GM12891 (cell line): Measurements from ENCODE around the gene ZNF81.

Source experiments
- POLR2A ChIP-seq: IDR thresholded peaks from 2 replicates; pipeline ENCODE4 v1.6.1; 2011; ENCODE audit warnings: low read depth, low read length, control low read depth
- POLR2AphosphoS5 ChIP-seq: IDR thresholded peaks from 2 replicates; pipeline ENCODE4 v1.6.1; 2011; ENCODE audit warnings: low read depth, low read length, control low read depth
- POU2F2 ChIP-seq: IDR thresholded peaks from 2 replicates; pipeline ENCODE4 v1.6.1; 2011; ENCODE audit warnings: low read depth, mild to moderate bottlenecking, control low read depth, low read length, moderate library complexity
- SPI1 ChIP-seq: IDR thresholded peaks from 2 replicates; pipeline ENCODE4 v1.6.1; 2011; ENCODE audit warnings: low read depth, low read length, control low read depth

DNA sequence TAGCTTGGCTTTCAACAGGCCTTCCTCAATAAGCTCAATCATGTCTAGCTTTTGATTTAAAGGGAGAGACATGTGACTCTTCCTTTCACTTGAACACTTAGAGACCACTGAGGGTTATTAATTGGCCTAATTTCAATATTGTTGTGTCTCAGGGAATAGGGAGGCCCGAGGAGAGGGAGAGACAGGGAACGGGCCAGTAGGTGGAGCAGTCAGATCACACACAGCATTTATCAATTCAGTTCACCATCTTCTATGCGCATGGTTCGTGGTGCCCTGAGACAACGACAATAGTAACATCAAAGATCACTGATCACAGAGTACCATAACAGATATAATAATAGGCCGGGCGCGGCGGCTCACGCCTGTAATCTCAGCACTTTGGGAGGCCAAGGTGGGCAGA is 17.8 kb downstream of the ZNF81 start:
- TF ChIP-seq POLR2A = no peak
- TF ChIP-seq POLR2AphosphoS5 = no peak
- no peak for TF ChIP-seq POU2F2
- TF ChIP-seq SPI1 = no peak
